ENCODE results near the gene DBNL.

Gene DBNL

GRCh38 chr7:44106311-44107065 lies 62.0 kb downstream of the DBNL start:
- no peak for DNase-seq (ENCODE audit: low spot score)
- in situ Hi-C loops (cut with MboI; ENCODE audit: low sequenced_read_pairs, unreplicated experiment): no loop called here
- TF ChIP-seq CTCF (IDR thresholded peaks at IDR 0.05; ENCODE audit: borderline replicate concordance, control extremely low read depth, extremely low read depth, insufficient read depth, missing control alignments): no peak

- in situ Hi-C loops (cut with MboI; ENCODE audit: low sequenced_read_pairs, unreplicated experiment): no loop called here
- no peak for TF ChIP-seq CTCF (IDR thresholded peaks at IDR 0.05; ENCODE audit: borderline replicate concordance, control extremely low read depth, extremely low read depth, insufficient read depth, missing control alignments)
- DNase-seq (ENCODE audit: low spot score): no peak
These were observed 62.8 kb downstream of the DBNL start for GRCh38 chr7:44107116-44107960.

- in situ Hi-C loops (cut with MboI; ENCODE audit: low sequenced_read_pairs, unreplicated experiment): no loop called here
These were observed 63.7 kb downstream of the DBNL start for GRCh38 chr7:44107961-44108767.

GRCh38 chr7:44108768-44109750 lies 64.6 kb downstream of the DBNL start:
- DNase-seq (ENCODE audit: low spot score): peak; percentile 41
- in situ Hi-C loops (cut with MboI; ENCODE audit: low sequenced_read_pairs, unreplicated experiment): no loop called here

More at GRCh38 chr7:44107961-44108767, 63.7 kb downstream of the DBNL start:
- no peak for DNase-seq (ENCODE audit: low spot score)
- no peak for TF ChIP-seq CTCF (IDR thresholded peaks at IDR 0.05; ENCODE audit: borderline replicate concordance, control extremely low read depth, extremely low read depth, insufficient read depth, missing control alignments)

GRCh38 chr7:44109991-44110390 lies 65.5 kb downstream of the DBNL start:
- in situ Hi-C loops (cut with MboI; ENCODE audit: low sequenced_read_pairs, unreplicated experiment): no loop called here
- TF ChIP-seq CTCF (IDR thresholded peaks at IDR 0.05; ENCODE audit: borderline replicate concordance, control extremely low read depth, extremely low read depth, insufficient read depth, missing control alignments): no peak
- DNase-seq (ENCODE audit: low spot score): no peak

More at GRCh38 chr7:44108768-44109750, 64.6 kb downstream of the DBNL start:
- TF ChIP-seq CTCF (IDR thresholded peaks at IDR 0.05; ENCODE audit: borderline replicate concordance, control extremely low read depth, extremely low read depth, insufficient read depth, missing control alignments): no peak

Data from GM13976 (cell line).